GM12878 (cell line): Measurements from ENCODE around the gene KCNQ1. TPM values are rescaled to one million over a fixed set of nuclear protein-coding genes. Genes with fewer than 3 reads are reported as not detected.

Experiments used
- ATAC-seq: fragments of 200-7000 bp; cut with Tn5 transposase; 3 replicates; pipeline ENCODE4 v1.9.1; 2020; ENCODE audit warnings: mild to moderate bottlenecking, moderate library complexity
- BruUV-seq: library from RNA; stranded (reverse); fragments of 400-500 nt; replicated peaks from 2 replicates; lab custom pipeline; 2021; lab: Mats Ljungman, UMichigan
- CTCF ChIA-PET: fragments of 300-600 bp; sonication (Branson Sonifier 250); formaldehyde crosslinking; extraction: SDS; loops from one replicate; lab custom pipeline; 2021; ENCODE audit warnings: inconsistent platforms; lab: Yijun Ruan, JAX
- POLR2A ChIA-PET: fragments of 350-600 bp; formaldehyde crosslinking; extraction: SDS; loops from one replicate; lab custom pipeline; 2021; ENCODE audit warnings: inconsistent platforms; lab: Charles Lee
- RAD21 ChIA-PET: fragments of 300-600 bp; sonication (Branson Sonifier 250); formaldehyde crosslinking; loops from one replicate; lab custom pipeline; 2023; ENCODE audit warnings: antibody characterized with exemption; ENCODE audit not compliant: unreplicated experiment; lab: Charles Lee
- SMC1A ChIA-PET: fragments of 300-600 bp; sonication (Branson Sonifier 250); formaldehyde crosslinking; loops from one replicate; lab custom pipeline; 2023; ENCODE audit not compliant: unreplicated experiment, uncharacterized antibody; lab: Charles Lee
- DNase-seq: peaks from one replicate; pipeline ENCODE4 v3.0.0-alpha.2; 2011; ENCODE audit warnings: low read depth, low spot score
- FAIRE-seq: peaks from 3 replicates; lab custom pipeline; 2011; peaks lifted over from hg19 to GRCh38; lab: Jason Lieb, UNC
- H2AFZ ChIP-seq: 2 replicates; pipeline ENCODE4 v1.6.0; 2011; ENCODE audit warnings: low read depth, low read length, control low read depth; ENCODE audit not compliant: control insufficient read depth
- H3K27ac ChIP-seq: 2 replicates; pipeline ENCODE4 v1.5.1; 2011; ENCODE audit warnings: control low read depth; ENCODE audit not compliant: control insufficient read depth, insufficient read depth
- H3K27me3 ChIP-seq, 2 experiments: replicated peaks in 1 of 2; 2 replicates each; pipeline versions ENCODE4 v1.6.0 to v1.6.1; 2011; ENCODE audit warnings: low read length in 1 of 2; ENCODE audit not compliant: control insufficient read depth in 2 of 2, insufficient read depth in 2 of 2
- H3K36me3 ChIP-seq, 2 experiments: 2 replicates each; pipeline ENCODE4 v1.5.1; 2011; ENCODE audit warnings: low read length in 1 of 2; ENCODE audit not compliant: control insufficient read depth in 2 of 2, insufficient read depth in 2 of 2
- H3K4me1 ChIP-seq: 2 replicates; pipeline ENCODE4 v1.6.1; 2011; ENCODE audit warnings: mild to moderate bottlenecking, low read length, moderate library complexity, mixed read lengths; ENCODE audit not compliant: control insufficient read depth, insufficient read depth
- H3K4me2 ChIP-seq: 2 replicates; pipeline ENCODE4 v1.6.0; 2011; ENCODE audit warnings: control low read depth; ENCODE audit not compliant: control insufficient read depth, insufficient read depth
- H3K4me3 ChIP-seq: fragments of 200-600 bp; sonication (generic); 2 replicates; pipeline ENCODE4 v1.5.1; 2016
- H3K79me2 ChIP-seq: 2 replicates; pipeline ENCODE4 v1.6.0; 2011; ENCODE audit warnings: low read length; ENCODE audit not compliant: control insufficient read depth, insufficient read depth
- H3K9ac ChIP-seq: 2 replicates; pipeline ENCODE4 v1.8.0; 2011; ENCODE audit warnings: low read length, control low read depth, mixed read lengths; ENCODE audit not compliant: control insufficient read depth, insufficient read depth
- H3K9me3 ChIP-seq: replicated peaks from 3 replicates; pipeline ENCODE4 v1.5.1; 2011; ENCODE audit warnings: mild to moderate bottlenecking, low read length; ENCODE audit not compliant: control insufficient read depth, insufficient read depth
- H4K20me1 ChIP-seq: 2 replicates; pipeline ENCODE4 v1.6.0; 2011; ENCODE audit not compliant: control insufficient read depth, insufficient read depth
- ASH2L ChIP-seq: fragments of 300-600, 200-600 bp; sonication (generic); IDR thresholded peaks from 2 replicates; pipeline ENCODE4 v1.6.1; 2017; ENCODE audit warnings: low read depth, mild to moderate bottlenecking, borderline replicate concordance
- BCL3 ChIP-seq: IDR thresholded peaks from 2 replicates; pipeline ENCODE4 v1.6.1; 2011; ENCODE audit warnings: borderline replicate concordance, low read depth, mild to moderate bottlenecking, moderate library complexity, low read length; ENCODE audit not compliant: insufficient read depth, poor library complexity, severe bottlenecking
- BMI1 ChIP-seq: fragments of 450-650 bp; IDR thresholded peaks from 2 replicates; pipeline ENCODE4 v1.6.1; 2016; ENCODE audit warnings: mild to moderate bottlenecking, moderate library complexity, borderline replicate concordance
- CREB1 ChIP-seq: IDR thresholded peaks from 2 replicates; pipeline ENCODE4 v1.6.1; 2012; ENCODE audit warnings: low read depth, mild to moderate bottlenecking, inconsistent platforms
- CREM ChIP-seq: IDR thresholded peaks from 2 replicates; pipeline ENCODE4 v1.6.1; 2014; ENCODE audit warnings: antibody characterized with exemption, low read depth
- E2F8 ChIP-seq: fragments of 450-650 bp; IDR thresholded peaks from 2 replicates; pipeline ENCODE4 v1.6.1; 2018; ENCODE audit warnings: mild to moderate bottlenecking, low read depth, moderate library complexity; ENCODE audit not compliant: partially characterized antibody
- FOXK2 ChIP-seq: fragments of 450-650 bp; IDR thresholded peaks from 2 replicates; pipeline ENCODE4 v1.6.1; 2017; ENCODE audit warnings: mild to moderate bottlenecking, moderate library complexity
- GATAD2B ChIP-seq: fragments of 450-650 bp; conservative IDR thresholded peaks from 2 replicates; pipeline ENCODE4 v1.6.1; 2017; ENCODE audit warnings: low read depth, mild to moderate bottlenecking, moderate library complexity
- POU2F2 ChIP-seq: IDR thresholded peaks from 3 replicates; pipeline ENCODE4 v1.6.1; 2011; ENCODE audit warnings: low read depth, mild to moderate bottlenecking, low read length, borderline replicate concordance
- PRDM15 ChIP-seq: fragments of 450-650 bp; formaldehyde crosslinking; IDR thresholded peaks from 2 replicates; pipeline ENCODE4 v1.4.0; 2020; ENCODE audit warnings: mild to moderate bottlenecking, moderate library complexity
- RAD51 ChIP-seq: fragments of 450-650 bp; IDR thresholded peaks from 2 replicates; pipeline ENCODE4 v1.6.1; 2016; ENCODE audit warnings: moderate library complexity, mild to moderate bottlenecking, inconsistent platforms
- SMAD1 ChIP-seq: fragments of 450-650 bp; IDR thresholded peaks from 2 replicates; pipeline ENCODE4 v1.6.1; 2018; ENCODE audit warnings: mild to moderate bottlenecking, low read depth; ENCODE audit not compliant: partially characterized antibody
- SMARCA5 ChIP-seq: fragments of 450-650 bp; IDR thresholded peaks from 2 replicates; pipeline ENCODE4 v1.6.1; 2017; ENCODE audit warnings: mild to moderate bottlenecking
- SP1 ChIP-seq: IDR thresholded peaks from one replicate; pipeline ENCODE4 v1.6.1; 2011; ENCODE audit warnings: low read depth, low read length
- SUPT20H ChIP-seq: IDR thresholded peaks from 2 replicates; pipeline ENCODE4 v1.6.1; 2011; ENCODE audit warnings: low read depth, mild to moderate bottlenecking, low read length, moderate library complexity, borderline replicate concordance; ENCODE audit not compliant: control insufficient read depth
- TBL1XR1 ChIP-seq: IDR thresholded peaks from 2 replicates; pipeline ENCODE4 v1.6.1; 2012; ENCODE audit warnings: low read depth, low read length, improper control_type of control experiment
- YY1 ChIP-seq: IDR thresholded peaks from 2 replicates; pipeline ENCODE4 v1.6.1; 2011; ENCODE audit warnings: low read depth, mild to moderate bottlenecking, low read length
- WGBS: methylation state at CpG from one replicate; pipeline ENCODE4 v1.1.6; 2016; ENCODE audit warnings: low lambda C conversion rate; ENCODE audit not compliant: insufficient replicate concordance, insufficient coverage; ENCODE audit errors: missing lambda C conversion rate; 5-methylcytosine and 5-hydroxymethylcytosine counted together
- in situ Hi-C: fragments of 300-500 bp; cut with MboI; formaldehyde crosslinking; loops from 9 replicates; pipeline ENCODE4 v1.14.3; 2018; ENCODE audit warnings: mixed read lengths
- intact Hi-C: fragments of 100-400 bp; cut with micrococcal nuclease; formaldehyde crosslinking; loops from one replicate; pipeline ENCODE4 v1.14.2; 2022; ENCODE audit not compliant: unreplicated experiment
- polyA plus RNA-seq, 11 experiments: library from polyadenylated mRNA; depleted of rRNA in 4 of 11; unstranded in 6 of 11; stranded (reverse) in 5 of 11; fragments of >200 nt; fragmentation: Nextera tagmentation in 4 of 11; fragmentation: Illumina TruSeq in 1 of 11; extraction: Ambion mirVana in 4 of 11; extraction: Trizol in 1 of 11; gene quantifications; 1 replicate in 1 of 11; 2 replicates in 10 of 11; pipeline versions ENCODE4 v1.2.1 to v1.2.3, GENCODE V29; 2011 to 2016; ENCODE audit warnings: inconsistent platforms in 2 of 11, missing spikeins in 2 of 11, low read depth in 1 of 11
- total RNA-seq, 4 experiments: library from RNA; depleted of rRNA in 3 of 4; stranded (reverse); fragments of >200 nt in 3 of 4; fragmentation: Illumina TruSeq in 1 of 4; extraction: Trizol in 1 of 4; gene quantifications; 2 replicates each; pipeline versions ENCODE4 v1.2.1 to v1.2.3, GENCODE V29; 2013 to 2021

KCNQ1 gene
- total and polyA plus RNA-seq, 10 of the 15 experiments (the other 5 are each of a cell fraction or from before 2014, with no cell fraction given): 0.03 to 0.15 (median 0.12) TPM; not detected in 7

GRCh38 chr11:2751523-2752203, 306.9 kb downstream of the KCNQ1 start:
- no peaks in the 10 kb centered on the region for H3K27me3 ChIP-seq
- H3K27ac ChIP-seq: no peak overlapping the region
- WGBS: 47% methylated on average over 24 of the region's 24 CpGs
- H3K4me1 ChIP-seq: no peaks in the 10 kb centered on the region; the same call in 1 of the 2 replicates
- H3K4me2 ChIP-seq: no peak overlapping the region
- H3K9me3 ChIP-seq: no peaks in the 10 kb centered on the region; the same call in 2 of the 3 replicates
- CTCF ChIA-PET: no interaction called here
- no peak overlapping the region for H2AFZ ChIP-seq
- ATAC-seq (no peak), FAIRE-seq (no peak), DNase-seq (no peak)
- in situ Hi-C loops: no loop called here
- no peaks in the 10 kb centered on the region for H3K36me3 ChIP-seq
- intact Hi-C loops: no loop called here
- TF ChIP-seq SMARCA5 (no peak), ASH2L (no peak), TBL1XR1 (no peak), SMAD1 (no peak), SP1 (no peak), YY1 (no peak), GATAD2B (no peak), POU2F2 (no peak), SUPT20H (no peak), CREB1 (no peak), CREM (no peak), BCL3 (no peak), FOXK2 (no peak), BMI1 (no peak), RAD51 (no peak), PRDM15 (CRISPR knock-in tag) (no peak), E2F8 (no peak)
- BruUV-seq: no TSS peak
- H4K20me1 ChIP-seq: no peaks in the 10 kb centered on the region
- SMC1A ChIA-PET: interaction anchor here (0.7 kb wide), 1 partner anchor 9 kb away, joined by 3 read pairs; no protein-coding TSS in a partner anchor
- POLR2A ChIA-PET: no interaction called here
- RAD21 ChIA-PET: no interaction called here
- H3K4me3 ChIP-seq: no peak overlapping the region
- no peaks in the 10 kb centered on the region for H3K79me2 ChIP-seq
- H3K9ac ChIP-seq: no peak overlapping the region
